H1 (cell line): ENCODE data around the gene UBE2E2. TPM values are rescaled to one million over a fixed set of nuclear protein-coding genes. Genes with fewer than 3 reads are reported as not detected.

Experiments used
- BACH1 ChIP-seq: IDR thresholded peaks from 2 replicates; pipeline ENCODE4 v1.6.1; 2012; ENCODE audit warnings: low read length, improper control_type of control experiment
- CBX5 ChIP-seq: fragments of 300-800, 300-1000 bp; sonication (generic); IDR thresholded peaks from 2 replicates; pipeline ENCODE4 v1.7.1; 2016; ENCODE audit warnings: antibody characterized with exemption, low read length, low read depth
- CHD7 ChIP-seq: fragments of 300-600 bp; sonication (generic); IDR thresholded peaks from 2 replicates; pipeline ENCODE4 v1.7.1; 2012; ENCODE audit warnings: low read length, moderate library complexity, mild to moderate bottlenecking, inconsistent platforms; ENCODE audit not compliant: insufficient replicate concordance
- NANOG ChIP-seq: IDR thresholded peaks from 2 replicates; pipeline ENCODE4 v1.6.1; 2011; ENCODE audit warnings: low read length, low read depth, mild to moderate bottlenecking, inconsistent platforms; ENCODE audit not compliant: insufficient read depth, poor library complexity, severe bottlenecking
- NRF1 ChIP-seq: IDR thresholded peaks from 2 replicates; pipeline ENCODE4 v1.6.1; 2011; ENCODE audit warnings: mild to moderate bottlenecking, low read depth, low read length, improper control_type of control experiment
- POLR2AphosphoS5 ChIP-seq: IDR thresholded peaks from 2 replicates; pipeline ENCODE4 v1.6.1; 2011; ENCODE audit warnings: low read depth, low read length
- RNF2 ChIP-seq: fragments of 200-900, 300-1000 bp; sonication (generic); IDR thresholded peaks from 2 replicates; pipeline ENCODE4 v1.7.1; 2016; ENCODE audit warnings: borderline replicate concordance, low read depth, mild to moderate bottlenecking, antibody characterized with exemption, low read length; ENCODE audit not compliant: poor library complexity, severe bottlenecking; ENCODE audit errors: missing control alignments
- SAP30 ChIP-seq: fragments of 300-600 bp; sonication (generic); IDR thresholded peaks from 2 replicates; pipeline ENCODE4 v1.7.1; 2012; ENCODE audit warnings: low read length, moderate library complexity, mild to moderate bottlenecking, inconsistent platforms; ENCODE audit not compliant: insufficient read depth, insufficient replicate concordance
- SIRT6 ChIP-seq: IDR thresholded peaks from one replicate; pipeline ENCODE4 v1.7.1; 2012; ENCODE audit warnings: low read length, inconsistent platforms
- SRF ChIP-seq: IDR thresholded peaks from 2 replicates; pipeline ENCODE4 v1.6.1; 2011; ENCODE audit warnings: mild to moderate bottlenecking, low read depth, low read length, moderate library complexity
- TCF12 ChIP-seq: IDR thresholded peaks from 2 replicates; pipeline ENCODE4 v1.6.1; 2011; ENCODE audit warnings: low read depth, mild to moderate bottlenecking, low read length
- polyA plus RNA-seq, 7 experiments: library from polyadenylated mRNA; depleted of rRNA in 3 of 7; stranded (reverse) in 5 of 7; unstranded in 2 of 7; fragments of >200 nt in 5 of 7; fragments of 200-250 nt in 2 of 7; gene quantifications; 1 replicate in 5 of 7; 2 replicates in 1 of 7; 4 replicates in 1 of 7; pipeline versions ENCODE4 v1.2.1 to v1.2.3, GENCODE V29; 2011 to 2013; ENCODE audit warnings: missing spikeins in 2 of 7, mixed read lengths in 2 of 7
- total RNA-seq: library from RNA; stranded (reverse); fragmentation: NEBNext Ultra II Directional; extraction: Animal tissue kit (Norgen Biotek cat#: 25700); gene quantifications from 2 replicates; pipeline ENCODE4 v1.2.1, GENCODE V29; 2021

UBE2E2 gene
- total and polyA plus RNA-seq, 2 of the 8 experiments (the other 6 are each of a cell fraction or from before 2014, with no cell fraction given) = 57.6 to 70.6 TPM

GRCh38 chr3:23201154-23201838 lies 1.8 kb upstream of the UBE2E2 start (continued):
- TF ChIP-seq CHD7 (no peak), CBX5 (no peak), NRF1 (no peak), NANOG (no peak), SAP30 (no peak), RNF2 (no peak), SIRT6 (no peak), TCF12 (no peak), BACH1 (no peak), SRF (no peak), POLR2AphosphoS5 (no peak)
